ENCODE data around the gene CYP3A7. TPM values are rescaled to one million over a fixed set of nuclear protein-coding genes. Genes with fewer than 3 reads are reported as not detected.

The CYP3A7 gene
- total RNA-seq (2011; cell fraction: chromatin; rRNA removed; ENCODE audit: low replicate concordance) = not detected in 2 replicates
- total RNA-seq (2011; cell fraction: nucleolus; rRNA removed) = not detected in 2 replicates
- total RNA-seq (2011; cell fraction: nucleoplasm; rRNA removed) = not detected in 2 replicates
- not detected in 2 replicates for total RNA-seq (2014; rRNA removed)
- not detected in 2 replicates for total RNA-seq (2014; rRNA removed; fragmentation: Illumina TruSeq; extraction: Trizol)
- total RNA-seq (2015; rRNA removed; fragmentation: Illumina TruSeq; extraction: Trizol) = not detected in 2 replicates
- not detected in 2 replicates for total RNA-seq (2021)
- not detected in 2 replicates for polyA plus RNA-seq (2011; rRNA removed)
- polyA plus RNA-seq (2011; cell fraction: cytosol; rRNA removed) = not detected in 2 replicates
- not detected in 2 replicates for polyA plus RNA-seq (2011; cell fraction: nucleus; rRNA removed)
- polyA plus RNA-seq (2012) = not detected in 2 replicates
- polyA plus RNA-seq (2014; fragmentation: Illumina TruSeq; extraction: Trizol) = not detected in 2 replicates
- polyA plus RNA-seq (2014; fragmentation: Nextera tagmentation; extraction: Ambion mirVana) = under 1 TPM in 1 of 2 experiments, not detected in 1; 0.20 TPM
- polyA plus RNA-seq (2014; rRNA removed) = not detected in 2 replicates
- polyA minus RNA-seq (2011; rRNA and poly(A)+ RNA removed) = not detected in 2 replicates
- polyA minus RNA-seq (2011; cell fraction: cytosol; rRNA and poly(A)+ RNA removed) = not detected in 2 replicates
- polyA minus RNA-seq (2011; cell fraction: nucleus; rRNA and poly(A)+ RNA removed) = not detected in 2 replicates
- not detected for Bru-seq, nascent RNA
- BruChase-seq, experiment 1, labeled RNA remaining after a 2-hour chase = not detected
- BruChase-seq, experiment 2, labeled RNA remaining after a 6-hour chase = not detected
- long read RNA-seq, experiment 1 = 0 reads
- long read RNA-seq, experiment 2 = 0 reads
- long read RNA-seq, experiment 3 = 0 reads

DNA sequence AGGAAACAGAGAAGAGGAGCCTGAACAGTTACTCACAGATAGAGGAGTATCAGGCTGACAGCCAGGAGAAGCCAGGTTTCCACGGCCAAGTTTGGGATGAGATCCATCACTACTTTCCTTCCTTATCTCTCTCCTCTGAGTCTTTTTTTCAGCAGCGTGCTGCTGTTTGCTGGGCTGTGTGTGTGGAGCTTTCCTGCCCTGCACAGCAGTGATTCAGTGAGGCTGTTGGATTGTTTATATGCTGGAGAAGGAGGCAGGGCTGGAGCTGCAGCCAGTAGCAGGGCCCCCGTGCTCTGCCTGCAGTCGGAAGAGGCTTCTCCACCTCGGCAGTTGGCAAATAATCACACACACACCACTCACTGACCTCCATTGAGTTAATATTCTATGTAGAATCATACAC is at the start of gene CYP3A7:
TSS of gene CYP3A7 (minus strand) at position 210 of the 400 bp plus-strand sequence. CDS start at position 107, 103 bp downstream.
- ATAC-seq = no peak
- no peaks in the 10 kb centered on the region; a peak in 1 of 5 replicates for H3K4me1 ChIP-seq (replicated peaks in 1 of 2; ENCODE audit: control insufficient read depth in 2 of 2, insufficient read depth in 2 of 2, low read length in 2 of 2)
- H2AFZ ChIP-seq (ENCODE audit: low read depth, low read length) = no peak within 1 kb of the TSS
- WGBS (ENCODE audit: insufficient coverage, low coverage, missing lambda C conversion rate) = 7% methylated on average over 5 of the region's 5 CpGs
- no peak within 1 kb of the TSS for H3K27ac ChIP-seq (ENCODE audit: extremely low read depth, low read depth, low read length)
- H4K20me1 ChIP-seq (replicated peaks; ENCODE audit: control insufficient read depth, insufficient read depth, low read length) = no peaks in the 10 kb centered on the region
- ChIA-PET POLR2A (no interaction called here), CTCF (ENCODE audit: low intra/inter-chr PET ratio) (no interaction called here)
- BruUV-seq (replicated peaks) = no TSS peak
- FAIRE-seq = no peak
- H3K9me1 ChIP-seq (ENCODE audit: control insufficient read depth, insufficient read depth, low read length) = no peaks in the 10 kb centered on the region
- no peaks in the 10 kb centered on the region for H3K36me3 ChIP-seq (ENCODE audit: control insufficient read depth, insufficient read depth, low read length)
- no peak within 1 kb of the TSS for H3K4me2 ChIP-seq (ENCODE audit: insufficient read depth, low read length)
- H3K79me2 ChIP-seq (ENCODE audit: control insufficient read depth, insufficient read depth, low read length) = no peaks in the 10 kb centered on the region
- DNase-seq (ENCODE audit: extremely low read depth in 1 of 4, low spot score in 3 of 4) = no peak
- in situ Hi-C loops (cut with MboI) = no loop called here
- TF ChIP-seq GABPB1 (CRISPR knock-in tag; IDR thresholded peaks at IDR 0.05) (no peak), POU5F1 (IDR thresholded peaks at IDR 0.05; ENCODE audit: borderline replicate concordance, low read depth, low read length, partially characterized antibody) (no peak), WHSC1 (IDR thresholded peaks at IDR 0.05; ENCODE audit: low read length) (no peak), CBFB (CRISPR knock-in tag; IDR thresholded peaks at IDR 0.05) (no peak), ZNF224 (CRISPR knock-in tag; IDR thresholded peaks at IDR 0.05) (no peak), ZNF140 (CRISPR knock-in tag; IDR thresholded peaks at IDR 0.05) (no peak), ZNF586 (CRISPR knock-in tag; conservative IDR thresholded peaks at IDR 0.05) (no peak), GTF2A2 (tag; IDR thresholded peaks at IDR 0.05) (no peak)
- no peaks in the 10 kb centered on the region for H3K9me3 ChIP-seq (replicated peaks; ENCODE audit: control insufficient read depth, insufficient read depth, low read depth, low read length)
- no peak within 1 kb of the TSS for H3K9ac ChIP-seq (ENCODE audit: insufficient read depth in 1 of 2, low read depth in 2 of 2, low read length in 2 of 2)
- intact Hi-C loops (cut with micrococcal nuclease) = no loop called here
- no peak within 1 kb of the TSS for H3K4me3 ChIP-seq
- no peaks in the 10 kb centered on the region for H3K27me3 ChIP-seq (ENCODE audit: control insufficient read depth in 2 of 2, insufficient read depth in 2 of 2, low read length in 2 of 2)
